Activated CD4-positive, CD25-positive, alpha-beta regulatory T cell treated with anti-CD3 and anti-CD28 coated beads, Interleukin-2, amount 50 U/mL, for 24 hours (primary cell): ENCODE data around the gene PASD1.
"Not testable (repeated sequence)": the region's sequence is repeated elsewhere in the genome, so short reads cannot be mapped to it uniquely, and the experiment has no call there.

Experiments used
- ATAC-seq, 2 donors: fragments of 150-1000 bp; cut with Tn5 transposase; one replicate each; pipeline ENCODE4 v1.10.0; 2021; ENCODE audit warnings: mild to moderate bottlenecking in 1 of 2, moderate library complexity in 1 of 2

Gene PASD1, protein sequence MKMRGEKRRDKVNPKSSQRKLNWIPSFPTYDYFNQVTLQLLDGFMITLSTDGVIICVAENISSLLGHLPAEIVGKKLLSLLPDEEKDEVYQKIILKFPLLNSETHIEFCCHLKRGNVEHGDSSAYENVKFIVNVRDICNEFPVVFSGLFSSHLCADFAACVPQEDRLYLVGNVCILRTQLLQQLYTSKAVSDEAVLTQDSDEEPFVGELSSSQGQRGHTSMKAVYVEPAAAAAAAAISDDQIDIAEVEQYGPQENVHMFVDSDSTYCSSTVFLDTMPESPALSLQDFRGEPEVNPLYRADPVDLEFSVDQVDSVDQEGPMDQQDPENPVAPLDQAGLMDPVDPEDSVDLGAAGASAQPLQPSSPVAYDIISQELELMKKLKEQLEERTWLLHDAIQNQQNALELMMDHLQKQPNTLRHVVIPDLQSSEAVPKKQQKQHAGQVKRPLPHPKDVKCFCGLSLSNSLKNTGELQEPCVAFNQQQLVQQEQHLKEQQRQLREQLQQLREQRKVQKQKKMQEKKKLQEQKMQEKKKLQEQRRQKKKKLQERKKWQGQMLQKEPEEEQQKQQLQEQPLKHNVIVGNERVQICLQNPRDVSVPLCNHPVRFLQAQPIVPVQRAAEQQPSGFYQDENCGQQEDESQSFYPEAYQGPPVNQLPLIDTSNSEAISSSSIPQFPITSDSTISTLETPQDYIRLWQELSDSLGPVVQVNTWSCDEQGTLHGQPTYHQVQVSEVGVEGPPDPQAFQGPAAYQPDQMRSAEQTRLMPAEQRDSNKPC

DNA sequence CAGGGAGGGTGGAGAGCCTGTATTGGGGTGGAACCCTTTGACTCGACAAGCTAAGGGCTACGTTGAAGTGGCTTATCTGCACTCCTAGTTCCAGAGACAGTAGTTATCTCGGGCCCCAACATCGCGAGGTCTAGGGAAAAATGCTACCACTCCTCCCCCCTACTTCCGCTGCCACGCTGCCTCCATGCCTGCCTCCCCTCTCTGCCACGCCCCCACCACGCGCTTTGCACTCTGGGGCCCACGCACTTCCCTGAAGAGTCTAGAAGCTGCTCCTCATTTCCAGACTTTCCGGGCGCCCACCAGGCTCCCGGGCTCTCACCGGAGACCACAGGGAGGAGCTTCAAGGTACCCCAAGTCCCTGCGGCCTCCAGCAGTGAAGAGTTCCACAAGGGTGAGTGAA lies at the start of gene PASD1:
Gene PASD1, plus strand, starts transcription at position 227 of the 400 bp plus-strand sequence. CDS start 37,879 bp downstream, outside the sequence.
- no peak for ATAC-seq

DNA sequence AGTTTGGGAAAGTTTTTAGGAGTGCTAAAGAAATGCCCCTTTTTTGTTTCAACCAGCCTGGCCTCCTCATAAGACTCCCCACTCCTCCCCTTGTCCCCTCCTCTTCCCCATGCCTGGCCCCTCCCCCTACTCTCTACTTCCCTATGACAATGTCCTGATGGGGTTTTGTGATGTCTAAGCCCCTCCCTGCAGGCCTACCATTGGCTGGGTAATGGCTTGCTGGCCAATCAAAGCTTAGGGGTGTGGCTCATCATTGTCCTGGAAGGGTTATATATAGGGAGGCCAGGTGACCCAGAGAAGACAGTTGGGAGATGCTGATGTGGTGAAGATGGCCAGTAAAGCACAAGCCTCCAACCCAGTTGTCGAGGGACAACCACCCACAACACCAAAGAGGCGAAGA lies 48.2 kb upstream of the PASD1 start:
- no peak for ATAC-seq

DNA sequence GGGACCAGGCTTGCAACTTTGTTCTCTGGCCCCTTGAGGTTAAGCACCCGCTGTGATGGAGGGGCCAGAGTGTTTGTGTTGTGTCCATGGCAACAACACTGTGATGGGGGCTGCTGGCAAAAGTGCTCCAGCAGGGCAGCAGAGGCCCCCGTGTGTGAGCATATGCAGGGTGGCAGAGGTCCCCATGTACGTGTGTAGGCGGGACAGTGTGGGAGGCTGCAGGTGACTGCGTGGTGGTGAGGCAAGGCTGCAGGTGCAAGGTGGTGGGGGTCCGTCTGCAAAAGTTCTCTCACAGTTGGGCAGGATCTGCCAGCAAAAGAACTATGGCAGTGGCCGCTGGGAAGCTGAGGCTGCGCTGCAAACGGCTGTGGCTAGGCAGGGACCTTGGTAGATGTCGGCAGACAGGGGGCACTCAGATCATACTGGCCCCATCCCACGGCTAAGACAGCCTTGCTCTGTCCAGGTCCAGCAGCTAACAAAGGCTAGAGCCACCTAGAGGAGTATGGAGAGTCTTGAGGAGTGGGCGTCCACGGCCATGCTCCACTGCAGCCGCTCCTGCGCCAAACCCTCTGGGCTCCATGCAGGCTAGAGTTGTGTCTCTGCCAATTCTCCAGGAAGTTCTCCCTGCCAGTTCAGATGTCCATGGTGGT lies 46.8 kb upstream of the PASD1 start:
- ATAC-seq = no peak

DNA sequence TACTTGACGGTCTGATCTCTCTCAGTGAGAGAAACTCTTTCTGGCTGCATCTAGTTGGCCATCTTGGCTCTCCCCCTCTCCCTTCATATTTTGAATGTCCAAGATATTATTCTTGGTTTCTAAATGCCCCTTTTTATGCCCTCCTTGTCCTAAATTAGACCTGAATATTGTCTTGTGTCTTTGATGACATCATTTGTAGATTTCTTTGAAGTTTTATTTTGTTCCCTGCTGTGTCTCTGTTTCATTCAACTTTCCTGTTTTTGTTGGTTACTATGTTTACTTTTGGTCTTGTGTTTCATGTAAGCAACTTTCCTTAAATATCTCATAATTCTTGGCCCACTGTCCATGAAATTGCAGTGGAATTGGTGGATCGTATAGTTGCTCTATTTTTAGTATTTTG lies 46.1 kb upstream of the PASD1 start:
- ATAC-seq = no peak

DNA sequence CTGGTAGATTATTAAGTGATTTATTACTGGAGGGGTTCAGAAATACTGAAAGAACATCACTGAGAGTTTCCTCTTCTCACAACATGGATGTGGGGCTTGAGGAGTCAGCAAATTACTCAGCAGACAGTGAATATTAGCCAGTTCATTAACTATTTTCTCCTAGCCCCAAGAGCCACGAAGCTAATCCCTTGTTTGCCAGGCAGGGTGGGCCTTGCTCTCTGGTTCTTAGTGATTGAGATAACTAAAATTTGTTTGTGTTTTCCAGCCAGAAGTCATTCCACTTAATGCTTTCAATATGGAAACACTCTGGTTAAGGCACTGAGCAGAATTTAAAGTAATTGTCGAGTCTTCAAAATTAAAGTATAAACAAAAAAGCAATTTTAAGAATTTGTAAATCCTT lies 40.1 kb upstream of the PASD1 start:
- ATAC-seq = no peak

DNA sequence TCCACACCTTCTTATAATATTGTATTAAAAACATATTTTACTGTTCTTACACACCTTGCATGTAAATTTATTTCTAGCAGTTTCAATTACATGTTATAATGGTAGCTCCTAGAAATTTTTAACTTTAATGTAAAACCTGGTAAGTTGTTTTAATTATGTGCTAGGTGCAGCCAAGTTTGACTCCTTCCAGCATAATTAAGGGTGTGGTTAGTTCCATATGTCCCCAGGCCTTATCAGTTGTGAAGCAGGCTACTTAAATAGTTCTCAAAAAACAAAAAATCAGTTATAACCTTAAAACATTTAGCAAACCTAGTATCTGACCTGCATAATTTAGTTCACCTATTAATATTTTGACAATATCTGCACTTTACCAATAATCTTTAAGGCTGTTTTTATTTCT lies 26.9 kb upstream of the PASD1 start:
- ATAC-seq = no peak

DNA sequence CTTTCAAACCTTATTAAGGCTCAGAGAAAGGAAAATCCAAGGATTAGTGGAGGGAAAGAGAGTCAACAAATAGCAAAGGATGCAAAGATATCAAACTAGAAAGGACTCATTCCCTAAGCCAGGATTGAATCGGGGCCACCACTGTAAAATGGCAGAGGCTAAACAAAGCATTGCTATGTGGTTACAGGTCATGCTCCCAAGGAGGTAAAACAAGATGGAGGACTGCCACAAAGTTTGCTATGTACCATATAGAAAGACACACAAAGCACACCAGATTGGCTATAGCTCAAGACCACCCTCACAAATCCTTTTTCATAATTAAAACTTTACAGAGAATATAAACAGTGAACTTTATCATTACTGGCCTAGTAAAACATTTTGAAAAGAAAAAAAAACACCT lies 25.9 kb upstream of the PASD1 start:
- ATAC-seq = no peak

DNA sequence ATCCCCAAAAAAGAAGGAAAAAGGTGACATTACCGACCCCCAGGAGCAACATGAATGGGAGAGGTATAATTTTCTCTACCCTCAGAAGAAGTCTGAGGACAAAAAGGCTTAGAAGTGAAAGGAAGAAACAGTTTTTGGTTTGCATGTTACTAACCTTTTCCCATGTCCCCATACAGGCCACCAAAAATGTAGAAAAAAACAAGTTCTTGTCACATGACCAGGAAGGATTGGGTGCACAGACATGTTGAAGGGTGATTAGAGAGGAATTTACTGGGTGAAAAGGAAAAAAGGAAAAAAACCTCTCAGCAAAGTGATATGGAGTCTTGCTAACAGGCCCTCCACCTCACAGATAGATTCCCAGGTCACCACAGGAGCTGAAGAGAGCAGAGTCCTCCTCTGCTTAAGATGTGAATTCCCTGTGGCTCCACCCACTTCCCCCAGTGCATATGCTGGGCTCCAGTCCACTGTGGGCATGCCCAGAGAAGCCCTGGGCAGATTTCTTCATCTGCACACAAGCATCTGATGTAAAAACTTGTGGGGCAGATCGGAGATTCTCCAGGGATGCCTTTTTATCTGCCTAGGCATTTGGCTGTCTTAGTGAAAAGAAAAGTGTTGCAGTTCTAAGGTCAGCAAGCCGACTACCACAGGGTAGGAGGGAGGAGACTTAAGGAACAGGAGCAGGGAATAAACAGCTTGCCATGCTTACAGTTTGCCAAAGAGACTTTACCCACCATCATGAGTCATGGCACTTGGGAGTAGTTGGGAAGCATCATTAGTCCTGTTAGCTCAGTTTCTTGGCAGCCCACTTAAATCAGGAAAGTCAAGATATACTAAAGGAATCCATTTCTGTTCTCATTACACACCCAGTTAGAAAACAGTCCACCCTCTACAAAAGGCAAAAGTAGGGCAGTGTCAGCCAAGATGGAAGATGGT lies 25.0 kb upstream of the PASD1 start:
- ATAC-seq = no peak

DNA sequence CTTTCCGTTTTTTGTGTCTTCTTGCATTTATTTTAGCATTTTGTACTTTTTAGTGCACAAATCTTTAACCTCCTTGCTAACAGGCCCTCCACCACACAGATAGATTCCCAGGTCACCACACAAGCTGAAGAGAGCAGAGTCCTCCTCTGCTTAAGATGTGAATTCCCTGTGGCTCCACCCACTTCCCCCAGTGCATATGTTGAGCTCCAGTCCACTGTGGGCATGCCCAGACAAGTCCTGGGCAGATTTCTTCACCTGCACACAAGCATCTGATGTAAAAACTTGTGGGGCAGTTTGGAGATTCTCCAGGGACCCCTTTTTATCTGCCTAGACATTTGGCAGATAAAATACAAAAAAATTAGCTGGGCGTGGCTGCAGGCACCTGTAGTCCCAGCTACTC lies 19.8 kb upstream of the PASD1 start:
- no peak for ATAC-seq

DNA sequence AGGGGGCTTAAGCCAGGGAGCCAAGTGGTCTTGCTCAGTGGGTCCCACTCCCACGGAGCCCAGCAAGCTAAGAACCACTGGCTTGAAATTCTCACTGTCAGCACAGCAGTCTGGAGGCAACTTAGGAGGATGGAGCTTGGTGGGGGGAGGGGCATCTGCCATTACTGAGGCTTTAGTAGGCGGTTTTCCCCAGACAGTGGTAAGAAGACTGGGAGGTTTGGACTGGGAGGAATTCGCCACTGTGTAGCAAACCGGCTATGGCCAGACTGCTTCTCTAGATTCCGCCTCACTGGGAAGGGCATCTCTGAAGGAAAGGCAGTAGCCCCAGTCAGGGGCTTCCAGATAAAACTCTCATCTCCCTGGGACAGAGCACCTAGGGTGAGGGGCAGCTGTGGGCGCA lies 17.2 kb upstream of the PASD1 start:
- ATAC-seq = not testable (repeated sequence)

DNA sequence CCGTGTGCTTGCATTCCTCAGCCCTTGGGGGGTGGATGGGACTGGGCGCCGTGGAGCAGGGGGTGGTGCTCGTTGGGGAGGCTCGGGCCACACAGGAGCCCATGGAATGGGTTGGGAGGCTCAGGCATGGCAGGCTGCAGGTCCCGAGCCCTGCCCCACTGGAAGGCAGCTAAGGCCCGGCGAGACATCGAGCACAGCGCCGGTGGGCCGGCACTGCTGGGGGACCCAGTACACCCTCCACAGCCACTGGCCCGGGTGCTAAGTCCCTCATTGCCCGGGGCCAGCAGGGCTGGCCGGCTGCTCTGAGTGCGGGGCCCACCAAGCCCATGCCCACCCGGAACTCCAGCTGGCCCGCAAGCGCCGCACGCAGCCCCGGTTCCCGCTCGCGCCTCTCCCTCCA lies 12.3 kb upstream of the PASD1 start:
- ATAC-seq = not testable (repeated sequence)

DNA sequence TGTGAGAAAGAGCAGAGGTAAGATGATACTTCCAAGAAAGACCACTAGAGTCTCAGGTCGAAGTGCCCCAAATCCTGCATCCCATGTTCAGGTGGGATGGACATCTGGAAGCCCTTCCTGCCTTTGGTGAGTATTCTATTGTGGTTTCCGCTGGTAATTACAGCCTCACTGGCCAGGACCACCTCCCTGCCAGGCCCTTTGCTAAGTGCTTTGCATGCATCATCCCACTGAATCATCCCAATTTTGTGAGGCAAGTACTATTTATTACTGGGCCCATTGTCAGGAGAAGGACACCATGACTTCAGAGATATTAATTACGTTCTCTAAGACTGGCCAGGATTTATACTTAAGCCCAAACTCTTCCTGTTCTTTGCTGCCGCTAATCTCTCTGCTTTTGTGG lies 10.7 kb upstream of the PASD1 start:
- no peak for ATAC-seq

DNA sequence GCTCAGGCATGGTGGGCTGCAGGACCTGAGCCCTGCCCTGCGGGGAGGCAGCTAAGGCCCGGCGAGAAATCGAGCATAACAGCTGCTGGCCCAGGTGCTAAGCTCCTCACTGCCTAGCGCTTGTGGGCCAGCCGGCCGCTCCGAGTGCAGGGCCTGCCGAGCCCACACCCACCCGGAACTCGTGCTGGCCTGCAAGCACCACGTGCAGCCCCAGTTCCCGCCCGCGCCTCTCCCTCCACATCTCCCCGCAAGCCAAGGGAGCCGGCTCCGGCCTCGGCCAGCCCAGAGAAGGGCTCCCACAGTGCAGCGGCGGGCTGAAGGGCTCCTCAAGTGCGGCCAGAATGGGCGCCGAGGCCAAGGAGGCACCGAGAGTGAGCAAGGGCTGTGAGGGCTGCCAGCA lies 8.2 kb upstream of the PASD1 start:
- not testable (repeated sequence) for ATAC-seq

DNA sequence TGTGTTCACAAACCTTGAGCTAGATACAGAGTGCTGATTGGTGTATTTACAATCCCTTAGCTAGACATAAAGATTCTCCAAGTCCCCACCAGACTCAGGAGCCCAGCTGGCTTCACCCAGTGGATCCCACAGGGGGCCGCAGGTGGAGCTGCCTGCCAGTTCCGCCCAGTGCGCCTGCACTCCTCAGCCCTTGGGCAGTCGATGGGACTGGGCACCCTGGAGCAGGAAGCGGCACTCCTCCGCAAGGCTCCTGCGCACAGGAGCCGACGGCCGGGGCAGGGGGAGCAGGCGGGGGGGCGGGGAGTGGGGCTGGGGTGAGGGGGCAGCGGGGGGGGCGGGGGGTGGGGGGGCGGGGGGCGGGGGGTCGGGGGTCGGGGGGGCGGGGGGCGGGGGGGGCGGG lies 990 bp upstream of the PASD1 start:
- ATAC-seq = not testable (repeated sequence)

DNA sequence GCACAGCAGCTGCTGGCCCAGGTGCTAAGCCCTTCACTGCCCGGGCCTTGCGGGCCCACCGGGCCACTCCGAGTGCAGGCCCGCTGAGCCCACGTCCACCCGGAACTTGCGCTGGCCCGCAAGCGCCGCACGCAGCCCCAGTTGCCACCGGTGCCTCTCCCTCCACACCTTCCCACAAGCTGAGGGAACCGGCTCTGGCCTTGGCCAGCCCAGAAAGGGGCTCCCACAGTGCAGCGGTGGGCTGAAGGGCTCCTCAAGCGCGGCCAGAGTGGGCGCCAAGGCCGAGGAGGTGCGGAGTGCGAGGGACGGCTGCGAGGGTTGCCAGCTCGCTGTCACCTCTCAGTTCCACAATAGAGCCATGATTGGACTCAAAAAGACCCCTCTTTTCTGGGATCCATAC lies 472 bp upstream of the PASD1 start:
- ATAC-seq = not testable (repeated sequence)

DNA sequence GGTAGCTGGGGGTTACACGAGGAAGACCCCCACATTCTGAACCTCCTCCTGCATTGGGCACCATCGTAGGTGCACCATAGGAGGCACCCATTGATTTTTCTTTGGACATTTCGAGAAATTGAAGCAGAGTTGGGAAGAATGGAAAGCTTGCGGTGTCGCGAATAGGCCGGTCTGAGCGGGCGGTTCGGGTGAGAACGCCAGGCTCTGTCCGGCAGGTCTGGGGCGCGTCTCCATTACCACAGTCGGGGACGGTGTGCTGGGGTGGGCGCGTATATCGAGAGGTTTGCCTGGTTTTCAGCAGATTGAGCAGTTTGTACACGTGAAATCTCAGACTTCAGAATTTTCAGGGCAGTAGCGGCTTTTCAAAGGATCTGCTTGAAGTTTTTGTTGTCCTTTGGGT lies 560 bp downstream of the PASD1 start:
- no peak for ATAC-seq

DNA sequence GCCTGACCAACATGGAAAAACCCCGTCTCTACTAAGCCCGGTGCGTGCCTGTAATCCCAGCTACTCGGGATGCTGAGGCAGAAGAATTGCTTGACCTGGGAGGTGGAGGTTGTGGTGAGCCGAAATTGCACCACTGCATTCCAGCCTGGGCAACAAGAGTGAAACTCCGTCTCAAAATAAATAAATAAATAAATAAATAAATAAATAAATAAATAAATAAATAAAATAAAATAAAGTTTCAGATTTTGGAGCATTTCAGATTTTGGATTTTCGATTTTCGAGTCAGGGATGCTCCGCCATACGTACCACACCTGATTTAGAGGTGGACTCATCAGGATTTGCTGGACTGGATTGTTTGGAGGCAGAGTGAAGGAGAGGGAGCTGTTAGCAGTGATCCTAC lies 3.4 kb downstream of the PASD1 start:
- not testable (repeated sequence) for ATAC-seq

DNA sequence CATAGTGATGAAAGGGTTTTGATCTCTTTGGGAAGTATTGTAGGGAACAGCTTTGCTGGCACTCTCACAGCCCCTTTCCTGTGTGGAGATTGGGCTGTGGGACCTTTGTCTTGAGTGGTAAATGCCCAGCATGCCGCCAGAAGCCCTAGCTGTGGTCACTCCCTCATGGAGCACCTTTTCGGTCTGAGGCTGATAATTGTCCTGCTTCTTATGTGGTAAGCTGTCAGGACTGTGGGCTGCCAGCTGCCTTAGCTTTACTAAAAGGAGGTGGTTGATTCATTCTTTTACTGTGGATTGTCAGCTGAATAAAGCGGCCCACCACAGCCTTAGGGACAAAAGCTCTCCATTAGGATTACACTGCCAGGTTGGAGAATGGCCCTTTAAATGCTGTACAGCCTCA lies 7.1 kb downstream of the PASD1 start:
- no peak for ATAC-seq

DNA sequence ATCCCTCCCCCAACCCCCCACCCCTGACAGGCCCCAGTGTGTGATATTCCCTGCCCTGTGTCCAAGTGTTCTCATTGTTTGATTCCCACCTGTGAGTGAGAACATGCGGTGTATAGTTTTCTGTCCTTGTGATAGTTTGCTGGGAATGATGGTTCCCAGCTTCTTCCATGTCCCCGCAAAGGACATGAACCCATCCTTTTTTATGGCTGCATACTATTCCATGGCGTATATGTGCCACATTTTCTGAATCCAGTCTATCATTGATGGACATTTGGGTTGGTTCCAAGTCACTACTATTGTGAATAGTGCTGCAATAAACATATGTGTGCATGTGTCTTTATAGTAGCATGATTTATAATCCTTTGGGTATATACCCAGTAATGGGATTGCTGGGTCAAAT lies 29.9 kb downstream of the PASD1 start:
- not testable (repeated sequence) for ATAC-seq

DNA sequence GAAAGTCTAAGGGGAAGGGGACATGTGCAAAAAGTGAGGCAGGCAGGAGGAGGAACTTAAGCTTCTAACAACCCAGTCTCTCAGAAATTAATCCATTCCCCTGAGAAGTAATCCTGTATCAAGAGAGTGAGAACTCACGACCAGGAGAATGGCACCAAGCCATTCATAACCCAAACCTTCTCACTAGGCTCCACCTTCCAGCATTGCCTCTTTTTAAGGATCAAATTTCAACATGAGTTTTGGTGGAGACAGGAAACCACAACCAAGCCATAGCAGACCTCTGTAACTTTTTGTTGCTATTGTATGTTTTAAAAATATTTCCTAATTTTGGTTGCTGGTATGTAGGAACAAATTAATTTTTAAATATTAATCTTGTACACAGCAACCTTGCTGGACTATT lies 32.8 kb downstream of the PASD1 start:
- ATAC-seq = no peak

DNA sequence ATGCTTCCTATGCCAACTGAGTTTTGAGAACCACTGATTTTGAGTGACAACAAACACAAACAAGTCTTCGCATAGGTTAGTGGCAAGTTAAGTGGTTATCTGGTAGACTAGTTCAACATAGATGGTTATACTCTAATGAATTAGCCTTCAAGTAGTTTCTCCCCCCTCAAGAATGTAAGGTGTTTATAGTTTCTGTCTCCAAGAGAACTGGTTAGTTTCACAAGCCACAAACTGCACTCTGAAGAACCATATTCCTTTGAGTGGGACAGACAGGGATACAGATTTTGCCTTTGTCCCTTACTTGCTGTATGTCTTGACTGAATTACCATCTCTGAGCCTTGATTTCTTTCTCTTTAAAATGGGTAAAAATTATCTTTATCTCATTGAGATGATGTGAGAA lies 41.5 kb downstream of the PASD1 start:
- ATAC-seq = no peak

DNA sequence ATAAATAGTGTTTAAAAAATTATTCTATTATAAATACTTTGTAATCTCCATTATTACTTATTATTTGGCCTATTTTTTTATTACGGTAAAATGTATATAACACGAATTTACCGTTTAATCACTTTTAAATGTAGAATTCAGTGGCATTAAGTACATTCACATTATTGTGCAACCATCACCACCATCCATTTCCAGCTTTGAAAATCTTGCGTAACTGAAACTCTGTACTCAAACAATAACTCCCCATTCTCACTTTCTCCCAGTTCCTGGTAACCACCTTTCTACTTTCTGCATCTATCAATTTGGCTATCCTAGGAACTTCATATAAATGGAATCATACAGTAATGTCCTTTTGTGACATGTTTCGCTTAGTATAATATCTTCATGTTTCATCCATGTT lies 45.7 kb downstream of the PASD1 start:
- no peak for ATAC-seq

DNA sequence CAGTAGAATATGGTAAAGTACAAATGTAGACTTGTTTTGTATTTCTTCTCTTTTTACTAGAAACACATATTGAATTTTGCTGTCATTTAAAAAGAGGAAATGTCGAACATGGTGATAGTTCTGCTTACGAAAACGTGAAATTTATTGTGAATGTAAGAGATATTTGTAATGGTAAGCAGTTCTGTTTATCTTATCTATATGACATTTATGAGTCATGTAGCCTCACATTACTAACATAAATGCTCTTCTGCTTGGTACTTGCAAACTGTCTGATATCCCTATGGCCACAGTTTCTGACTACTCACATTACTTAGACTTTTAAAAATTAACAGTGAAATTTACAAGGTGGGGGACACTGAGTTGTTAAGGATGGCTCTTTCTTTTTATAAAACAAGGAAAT lies 57.9 kb downstream of the PASD1 start:
- ATAC-seq = no peak
